HepG2 (cell line): ENCODE results near the gene ALPL. TPM values are rescaled to one million over a fixed set of nuclear protein-coding genes. Genes with fewer than 3 reads are reported as not detected.

ENCODE experiments used
- ATF3 ChIP-seq: sonication (generic); formaldehyde crosslinking; IDR thresholded peaks from 2 replicates; pipeline ENCODE4 v1.4.0; 2020; ENCODE audit warnings: missing genetic modification reagents
- ATF7 ChIP-seq, 2 experiments: fragments of 450-650 bp in 1 of 2; sonication (generic) in 1 of 2; formaldehyde crosslinking in 1 of 2; IDR thresholded peaks; 2 replicates each; pipeline versions ENCODE4 v1.4.0 to v1.6.1; 2016 to 2020; ENCODE audit warnings: antibody characterized with exemption in 1 of 2, mild to moderate bottlenecking in 1 of 2, missing genetic modification reagents in 1 of 2
- ATF7-NPFF ChIP-seq: sonication (generic); formaldehyde crosslinking; IDR thresholded peaks from 2 replicates; pipeline ENCODE4 v1.8.1; 2023; ENCODE audit warnings: mild to moderate bottlenecking, low read depth, missing genetic modification reagents, moderate library complexity
- ERF ChIP-seq: IDR thresholded peaks from 2 replicates; pipeline ENCODE4 v1.6.1; 2018; ENCODE audit warnings: missing biosample characterization, missing genetic modification reagents
- IRF9 ChIP-seq: sonication (generic); formaldehyde crosslinking; IDR thresholded peaks from 2 replicates; pipeline ENCODE4 v1.8.0; 2022; ENCODE audit warnings: missing genetic modification reagents, mild to moderate bottlenecking, borderline replicate concordance
- MNT ChIP-seq: fragments of 450-650 bp; IDR thresholded peaks from 2 replicates; pipeline ENCODE4 v1.6.1; 2016
- MYC ChIP-seq: sonication (generic); formaldehyde crosslinking; IDR thresholded peaks from 2 replicates; pipeline ENCODE4 v1.9.0; 2021; ENCODE audit warnings: missing genetic modification reagents, borderline replicate concordance
- MZF1 ChIP-seq: sonication (generic); formaldehyde crosslinking; IDR thresholded peaks from 2 replicates; pipeline ENCODE4 v1.8.1; 2023; ENCODE audit warnings: mild to moderate bottlenecking, missing genetic modification reagents, borderline replicate concordance
- RARA ChIP-seq: IDR thresholded peaks from 2 replicates; pipeline ENCODE4 v1.6.1; 2016; ENCODE audit warnings: missing genetic modification reagents, missing compliant biosample characterization
- SAP130 ChIP-seq: IDR thresholded peaks from 2 replicates; pipeline ENCODE4 v1.6.1; 2016; ENCODE audit warnings: low read depth
- STAG1 ChIP-seq: sonication (generic); formaldehyde crosslinking; IDR thresholded peaks from 2 replicates; pipeline ENCODE4 v1.4.0; 2020; ENCODE audit warnings: missing genetic modification reagents
- TERF1 ChIP-seq: sonication (generic); formaldehyde crosslinking; IDR thresholded peaks from 2 replicates; pipeline ENCODE4 v1.8.0; 2022; ENCODE audit warnings: mild to moderate bottlenecking, missing genetic modification reagents, moderate library complexity
- TFDP1 ChIP-seq: IDR thresholded peaks from 2 replicates; pipeline ENCODE4 v1.6.1; 2016; ENCODE audit warnings: missing compliant biosample characterization, missing genetic modification reagents, borderline replicate concordance
- ZNF33B ChIP-seq: sonication (generic); formaldehyde crosslinking; IDR thresholded peaks from 2 replicates; pipeline ENCODE4 v1.5.1; 2020; ENCODE audit warnings: mild to moderate bottlenecking, missing genetic modification reagents
- ZNF574 ChIP-seq: sonication (generic); formaldehyde crosslinking; IDR thresholded peaks from 2 replicates; pipeline ENCODE4 v1.4.0; 2020; ENCODE audit warnings: missing genetic modification reagents
- polyA plus RNA-seq, 8 experiments: library from polyadenylated mRNA; depleted of rRNA in 3 of 8; stranded (reverse) in 7 of 8; unstranded in 1 of 8; fragments of >200 nt; fragmentation: Illumina TruSeq in 4 of 8; extraction: Trizol in 4 of 8; gene quantifications; 2 replicates each; pipeline versions ENCODE4 v1.2.1 to v1.2.3, GENCODE V29; 2011 to 2016; ENCODE audit warnings: low read depth in 4 of 8, missing spikeins in 1 of 8, mixed read lengths in 1 of 8; ENCODE audit not compliant: insufficient read depth in 1 of 8
- total RNA-seq, 5 experiments: library from RNA; depleted of rRNA; stranded (reverse); fragments of >200 nt; fragmentation: Illumina TruSeq; extraction: Trizol; gene quantifications; 2 replicates each; pipeline ENCODE4 v1.2.3, GENCODE V29; 2016; ENCODE audit warnings: low read depth in 1 of 5

The ALPL gene
- total and polyA plus RNA-seq, 2 of the 13 experiments (the other 11 are each of a cell fraction or from before 2014, with no cell fraction given): 0.12 TPM; not detected in 1

- no peak for TF ChIP-seq TERF1 (CRISPR knock-in tag)
- TF ChIP-seq RARA (CRISPR knock-in tag): peak; percentile 52
- TF ChIP-seq ATF7 (IDR thresholded peaks at IDR 0.05): no peak
- no peak for TF ChIP-seq ATF7 (CRISPR knock-in tag; IDR thresholded peaks at IDR 0.05)
- peak; percentile 29; the same call in 1 of the 2 replicates for TF ChIP-seq ATF3 (CRISPR knock-in tag)
- peak; percentile 50; the same call in 1 of the 2 replicates for TF ChIP-seq MYC (CRISPR knock-in tag)
- TF ChIP-seq ZNF574 (CRISPR knock-in tag): 0 out of 2 replicates have a peak, but pooled peaks have one; percentile 30
- no peak for TF ChIP-seq MZF1
- TF ChIP-seq IRF9 (CRISPR knock-in tag): 0 out of 2 replicates have a peak, but pooled peaks have one; percentile 10
- TF ChIP-seq MNT: peak; percentile 71
- no peak for TF ChIP-seq ZNF33B
- 0 out of 2 replicates have a peak, but pooled peaks have one; percentile 9 for TF ChIP-seq SAP130 (CRISPR knock-in tag)
- TF ChIP-seq STAG1: peak; percentile 73
- TF ChIP-seq ATF7-NPFF (CRISPR knock-in tag): 0 out of 2 replicates have a peak, but pooled peaks have one; percentile 14
- no peak for TF ChIP-seq TFDP1 (CRISPR knock-in tag)
- TF ChIP-seq ERF (CRISPR knock-in tag): peak; percentile 52; the same call in 1 of the 2 replicates
These were observed 458 bp upstream of the ALPL start (continued) for GRCh38 chr1:21508580-21509350.
